HG02678 (cell line): ENCODE data around the gene FAM181B.
A peak's percentile ranks its signal among the peaks of the same experiment; 100 is the strongest.
"Not testable (repeated sequence)": the region's sequence is repeated elsewhere in the genome, so short reads cannot be mapped to it uniquely, and the experiment has no call there.

Source experiments
- ATAC-seq: cut with Tn5 transposase; IDR thresholded peaks from one replicate; pipeline ENCODE4 v1.9.1; 2021; ENCODE audit warnings: mild to moderate bottlenecking, moderate library complexity; ENCODE audit not compliant: unreplicated experiment

The FAM181B gene

DNA sequence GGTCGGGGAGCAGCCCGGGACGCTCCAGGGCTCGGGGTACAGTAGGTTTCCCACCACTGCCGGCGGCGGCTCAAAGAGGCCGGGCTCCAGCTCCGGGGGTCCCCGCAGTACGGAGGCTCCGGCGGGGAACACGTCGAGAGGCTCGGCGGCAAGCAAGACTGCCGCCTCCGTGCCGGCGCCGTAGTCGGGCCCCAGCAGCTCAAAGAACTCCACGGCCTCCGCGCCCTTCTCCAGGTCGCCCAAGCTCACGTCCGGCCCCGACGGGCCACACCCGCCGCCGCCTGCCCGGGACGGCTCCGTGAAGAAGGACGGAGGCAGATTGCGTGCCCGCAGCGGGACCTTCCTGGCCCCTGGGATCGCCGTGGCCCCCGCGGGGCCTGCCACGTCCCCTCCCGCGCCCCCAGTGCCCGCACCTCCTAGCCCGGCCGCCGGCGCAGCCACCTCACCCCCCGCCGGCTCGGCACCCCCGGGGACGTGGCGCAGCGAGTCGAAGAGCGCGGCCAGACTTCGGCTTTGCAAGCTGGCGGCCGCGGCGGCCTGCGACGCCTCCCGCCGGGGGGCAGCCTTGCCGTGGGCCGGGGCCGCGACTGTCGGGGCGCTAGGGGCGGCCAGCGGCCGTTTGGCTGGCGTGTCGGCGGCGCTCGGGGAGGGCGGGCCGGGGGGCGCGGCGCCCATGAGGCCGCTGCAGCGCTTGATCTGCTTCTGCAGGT, 775 bp downstream of the FAM181B start:
- peak; percentile 18 for ATAC-seq

- no peak for ATAC-seq
Measured at GRCh38 chr11:82732348-82732733, 1.3 kb downstream of the FAM181B start.

DNA sequence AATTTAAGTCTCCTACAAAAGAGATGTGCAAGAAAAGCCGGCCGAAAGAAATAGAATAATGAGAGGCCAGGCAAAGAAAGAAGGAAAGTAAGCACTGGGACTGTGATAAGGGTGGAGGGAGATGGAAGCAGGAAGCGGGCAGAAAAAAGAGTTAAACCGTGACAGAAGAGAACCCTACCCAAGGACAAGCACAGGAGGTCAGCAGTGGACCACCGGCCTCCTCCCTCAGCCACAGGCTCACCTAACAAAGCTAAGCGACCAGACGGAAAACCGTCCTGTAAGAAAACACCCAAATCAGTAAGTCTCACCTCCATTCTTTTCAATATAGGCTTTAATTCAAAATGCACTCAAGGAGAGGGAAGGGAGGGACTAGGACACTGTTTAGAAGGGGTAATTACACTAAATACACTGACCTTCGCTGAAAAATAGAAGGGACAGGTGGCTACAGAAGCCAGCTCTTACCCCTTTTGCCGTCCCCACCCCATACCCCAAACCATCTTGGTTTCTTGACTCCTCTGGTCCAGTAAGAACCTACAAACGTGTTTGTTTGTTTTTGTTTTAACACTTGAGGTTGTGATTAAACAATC, 1.9 kb downstream of the FAM181B start:
- ATAC-seq = no peak

DNA sequence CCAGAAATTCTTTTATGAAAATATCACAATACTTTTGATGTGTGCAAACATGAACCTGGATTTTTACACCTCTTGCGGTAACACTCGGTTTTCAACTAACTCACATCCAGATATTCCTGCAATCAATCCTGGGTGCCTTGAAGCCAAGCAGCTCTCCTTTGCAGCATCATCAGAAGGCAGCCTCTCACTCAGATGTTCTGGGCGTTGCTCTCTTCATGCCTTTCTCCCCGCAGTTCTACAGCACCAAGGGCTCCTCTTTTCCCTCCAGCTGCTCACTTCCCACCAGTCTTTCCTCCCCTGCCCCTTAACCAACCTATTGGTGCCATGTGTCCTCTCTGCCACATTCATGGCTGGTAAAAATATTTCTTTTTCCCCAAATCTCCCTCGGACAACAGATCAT, 2.9 kb downstream of the FAM181B start:
- no peak for ATAC-seq

DNA sequence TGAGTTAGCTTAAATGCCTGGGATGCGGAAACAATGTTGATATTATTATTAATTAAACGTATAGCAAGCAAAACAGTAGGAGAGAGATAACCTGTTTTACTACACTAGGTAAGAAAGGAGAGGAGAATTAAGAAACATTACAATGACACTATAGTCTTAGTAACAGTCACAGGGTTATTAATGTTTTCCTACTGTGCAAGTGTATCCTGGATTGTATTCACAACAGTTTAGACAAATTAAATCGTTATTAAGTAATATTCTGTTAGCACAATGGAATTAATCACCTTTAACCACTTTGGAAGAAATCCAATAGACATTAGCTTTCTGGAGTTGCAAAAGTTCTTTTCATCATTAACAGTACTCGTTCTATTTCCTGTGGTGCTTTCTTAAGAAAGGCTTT, 3.4 kb downstream of the FAM181B start:
- no peak for ATAC-seq

- no peak for ATAC-seq
Measured at GRCh38 chr11:82724026-82724425, 9.6 kb downstream of the FAM181B start.

- ATAC-seq = no peak
Measured at GRCh38 chr11:82722231-82722630, 11.4 kb downstream of the FAM181B start.

GRCh38 chr11:82720267-82721065, 13.2 kb downstream of the FAM181B start:
- ATAC-seq = no peak

DNA sequence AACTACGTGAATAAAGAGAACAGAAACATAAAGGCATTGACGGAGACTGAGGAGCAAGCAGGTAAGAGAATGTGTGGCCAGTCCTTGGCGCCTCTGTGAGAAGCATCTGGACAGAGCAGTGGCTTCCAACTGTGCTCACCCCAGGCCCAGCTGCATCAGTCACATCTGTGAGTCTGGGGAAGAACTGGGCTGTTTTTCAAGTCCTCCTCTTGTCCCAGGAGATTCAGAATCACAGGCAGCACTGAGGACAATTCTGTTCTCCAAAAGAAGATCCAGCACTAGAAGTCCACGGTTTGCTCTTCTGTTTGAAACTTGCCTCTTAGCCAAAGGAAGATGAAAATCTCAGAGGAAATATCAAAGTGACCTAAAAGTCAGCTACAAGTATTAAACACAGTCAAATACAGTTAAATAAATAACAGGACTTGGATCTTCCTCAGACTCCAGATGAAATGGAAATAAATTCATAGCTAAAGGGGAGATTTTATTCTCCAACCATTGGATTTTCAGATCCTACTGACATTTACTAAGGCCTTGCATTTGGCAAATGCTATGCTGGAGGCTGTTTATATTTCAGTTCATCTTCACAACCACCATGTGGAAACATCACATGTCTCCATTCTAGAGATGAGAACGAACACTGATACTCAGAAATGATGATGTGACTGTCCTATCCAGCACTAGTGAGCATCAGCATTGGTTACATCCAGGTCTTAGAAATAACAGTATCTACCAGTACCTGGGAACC, 14.1 kb downstream of the FAM181B start:
- ATAC-seq = no peak

GRCh38 chr11:82718821-82719220, 14.8 kb downstream of the FAM181B start:
- ATAC-seq = no peak

DNA sequence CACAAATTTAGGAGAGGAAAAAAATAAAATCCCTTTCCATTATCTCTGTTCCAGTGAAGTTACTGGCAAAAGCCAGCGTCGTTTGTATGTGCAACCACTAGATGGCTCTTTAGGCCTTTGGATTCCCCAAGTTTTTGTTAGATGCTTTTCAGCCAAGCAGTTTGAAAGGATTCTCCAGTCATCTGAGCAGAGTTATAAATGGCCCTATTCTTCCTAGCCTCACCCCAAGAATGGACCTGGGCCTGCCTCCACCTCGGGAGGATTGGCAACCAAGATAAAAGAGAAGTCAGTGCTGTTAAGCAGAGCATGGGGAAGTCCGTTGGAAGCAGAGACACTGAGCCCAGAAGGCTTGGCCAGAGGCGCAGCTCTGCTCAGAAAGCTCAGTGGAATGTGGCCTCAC, 15.4 kb downstream of the FAM181B start:
- peak; percentile 59 for ATAC-seq

DNA sequence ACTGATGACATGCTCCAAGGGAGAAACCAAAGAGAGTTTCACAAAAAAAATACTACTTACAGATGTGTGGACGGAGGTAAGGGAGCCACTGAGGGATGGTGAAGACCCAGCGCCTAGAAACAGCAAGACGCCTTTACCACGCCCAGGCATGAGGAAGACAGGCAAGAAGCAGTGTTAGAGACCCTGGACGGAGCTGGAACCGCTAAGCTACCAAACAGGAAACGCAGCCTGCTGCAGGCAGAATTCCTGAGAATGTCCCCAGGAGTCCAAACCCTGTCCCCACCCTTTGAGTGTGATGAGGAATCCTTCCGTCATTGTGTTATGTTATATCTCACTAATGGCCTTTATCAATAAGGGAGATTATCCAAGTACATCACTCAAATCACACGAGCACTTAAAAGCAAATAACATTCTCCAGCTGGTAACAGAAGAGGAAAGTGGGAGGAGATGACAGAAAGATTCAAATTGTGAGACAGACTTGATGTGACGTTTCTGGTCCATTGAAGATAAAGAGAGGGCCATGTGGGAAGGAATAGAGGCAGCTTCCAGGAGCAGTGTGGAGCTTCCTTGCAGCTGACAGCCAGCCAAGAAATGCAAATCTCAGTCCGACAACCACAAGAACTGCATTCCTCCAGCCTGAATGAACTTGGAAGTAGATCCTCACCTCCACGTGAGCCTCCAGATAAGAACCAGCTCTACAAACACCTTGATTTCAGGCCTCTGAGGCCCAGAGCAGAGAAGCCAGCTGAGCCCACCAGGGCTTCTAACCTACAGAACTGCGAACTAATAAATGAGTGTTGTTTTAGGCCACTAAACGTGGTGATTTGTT, 19.1 kb downstream of the FAM181B start:
- ATAC-seq = no peak

DNA sequence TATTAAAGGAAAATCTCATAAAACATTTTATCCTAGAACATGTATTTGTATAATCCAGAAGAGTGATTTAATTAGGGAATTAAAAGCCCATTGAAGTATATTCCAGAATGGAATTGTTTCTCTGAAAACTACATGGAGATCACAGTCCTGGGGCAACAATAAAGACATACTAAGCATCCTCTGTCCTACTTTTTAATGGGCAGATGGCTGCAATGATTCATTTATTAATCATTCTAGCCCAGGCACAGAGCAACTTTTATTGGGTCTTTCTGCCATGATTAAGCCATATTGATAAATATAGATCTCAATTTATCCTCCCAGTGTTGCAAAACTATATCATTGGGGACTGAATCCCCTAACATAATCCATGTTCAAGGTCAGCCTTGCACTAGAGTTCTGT, 22.0 kb downstream of the FAM181B start:
- ATAC-seq = no peak

GRCh38 chr11:82703796-82704195, 29.9 kb downstream of the FAM181B start:
- ATAC-seq = no peak

- ATAC-seq = no peak
Measured at GRCh38 chr11:82703226-82703625, 30.4 kb downstream of the FAM181B start.

DNA sequence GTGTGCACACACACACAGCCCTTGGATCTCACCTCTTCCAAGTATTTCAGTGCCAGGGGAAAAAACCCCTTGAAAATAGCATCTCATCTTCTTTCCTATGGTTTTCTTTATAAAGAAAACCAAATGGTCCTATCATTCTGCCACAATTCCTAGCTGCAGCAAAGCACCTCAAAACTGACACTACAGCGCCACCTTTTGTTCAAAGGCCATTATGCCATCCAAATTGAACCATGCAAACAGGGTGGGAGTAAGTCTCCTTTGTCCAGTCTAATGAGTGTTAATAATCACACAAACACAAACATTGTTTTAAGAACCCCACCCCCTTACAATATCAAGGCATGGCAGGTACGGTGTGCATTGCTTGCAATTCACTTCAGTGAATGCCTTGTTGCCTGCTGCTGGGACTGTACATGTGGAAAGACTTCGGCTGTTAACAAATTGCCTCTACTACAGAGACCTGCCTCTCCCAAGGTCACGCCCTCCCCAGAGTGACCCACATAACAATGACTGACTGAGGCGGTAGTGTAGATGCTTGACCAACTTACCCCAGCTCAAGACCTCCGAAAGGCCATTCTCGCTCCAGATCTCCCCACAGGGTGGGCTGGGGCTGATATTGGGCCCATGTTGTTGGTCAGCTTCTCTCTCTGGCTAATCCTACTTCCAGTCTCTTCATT, 31.7 kb downstream of the FAM181B start:
- peak; percentile 73 for ATAC-seq

DNA sequence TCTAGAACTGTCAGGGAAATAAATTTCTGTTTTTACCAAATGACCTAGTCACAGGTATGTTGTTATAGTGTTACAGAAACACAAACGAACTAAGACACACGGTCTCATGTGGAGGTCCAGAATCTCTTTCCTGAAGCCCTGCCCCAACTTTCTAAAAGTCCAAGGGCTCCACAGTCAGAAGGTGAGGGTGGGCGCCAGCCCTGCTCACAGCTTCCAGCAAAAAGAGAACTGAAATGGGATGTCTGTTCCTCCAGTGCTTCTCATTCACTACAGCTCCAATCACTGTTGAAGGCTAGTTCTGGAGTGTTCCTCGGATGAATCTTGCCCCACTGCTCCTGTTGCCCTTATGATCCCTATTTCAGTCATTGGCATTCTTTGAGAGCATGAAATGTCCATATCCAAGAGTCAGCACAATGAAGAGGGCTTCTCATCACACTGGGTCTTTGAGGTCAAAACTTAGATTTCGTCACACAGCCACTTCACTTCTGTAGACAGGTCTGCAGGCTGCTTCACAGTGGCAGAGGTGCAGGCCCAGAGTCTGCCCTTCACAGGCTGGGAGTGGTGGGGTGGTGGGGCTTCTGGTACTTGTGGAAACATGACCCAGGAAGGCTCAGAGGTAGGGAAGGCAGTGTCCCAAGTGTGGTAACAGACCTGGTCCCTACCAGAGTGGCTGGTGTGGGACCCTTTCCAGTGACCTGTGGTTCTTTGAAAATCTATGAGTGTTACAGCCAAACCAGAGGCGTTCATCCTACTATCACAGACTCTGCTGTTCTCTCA, 34.9 kb downstream of the FAM181B start:
- ATAC-seq = no peak

GRCh38 chr11:82692981-82693380, 40.7 kb downstream of the FAM181B start:
- ATAC-seq = no peak

GRCh38 chr11:82689347-82689746, 44.3 kb downstream of the FAM181B start:
- ATAC-seq = not testable (repeated sequence)
